NCI-H69 (cell line): ENCODE results near the gene EXOC3.
A peak's percentile ranks its signal among the peaks of the same experiment; 100 is the strongest.
"Not testable (repeated sequence)": the region's sequence is repeated elsewhere in the genome, so short reads cannot be mapped to it uniquely, and the experiment has no call there.

ENCODE experiments used
- DNase-seq: peaks from one replicate; lab custom pipeline; 2025; lab: John Stamatoyannopoulos, UW

Gene EXOC3

GRCh38 chr5:442335-443238, at the start of gene EXOC3:
Gene EXOC3 (plus strand): TSS chr5:443176. CDS start chr5:446206, 3,030 bp downstream.
- DNase-seq, result peak; percentile 88

DNA sequence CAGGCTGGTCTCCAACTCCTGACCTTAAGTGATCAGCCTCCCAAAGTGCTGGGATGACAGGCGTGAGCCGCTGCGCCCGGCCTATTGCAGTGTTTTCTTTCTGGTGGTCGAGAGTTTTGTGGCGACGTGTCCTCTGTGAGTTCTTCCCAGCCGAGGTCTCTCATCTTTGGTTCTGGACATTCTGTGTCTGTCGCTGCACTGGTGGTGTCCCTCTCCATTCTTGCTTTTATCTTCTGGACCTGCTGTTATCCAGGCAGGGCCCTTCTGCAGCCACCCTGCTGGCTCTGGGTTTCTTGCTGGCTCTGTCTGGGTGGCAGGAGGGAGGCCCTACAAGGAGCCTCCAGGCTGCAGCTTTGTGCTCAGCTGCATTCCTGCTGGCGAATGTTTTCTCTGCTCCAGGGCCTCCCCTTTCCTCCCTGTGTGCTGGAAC, 49.1 kb upstream of the EXOC3 start:
- no peak for DNase-seq

GRCh38 chr5:394671-395155, 48.3 kb upstream of the EXOC3 start:
- DNase-seq, result no peak

GRCh38 chr5:395156-395920, 47.6 kb upstream of the EXOC3 start:
- no peak for DNase-seq

- DNase-seq, result no peak
These were observed 47.0 kb upstream of the EXOC3 start for GRCh38 chr5:395921-396530.

DNA sequence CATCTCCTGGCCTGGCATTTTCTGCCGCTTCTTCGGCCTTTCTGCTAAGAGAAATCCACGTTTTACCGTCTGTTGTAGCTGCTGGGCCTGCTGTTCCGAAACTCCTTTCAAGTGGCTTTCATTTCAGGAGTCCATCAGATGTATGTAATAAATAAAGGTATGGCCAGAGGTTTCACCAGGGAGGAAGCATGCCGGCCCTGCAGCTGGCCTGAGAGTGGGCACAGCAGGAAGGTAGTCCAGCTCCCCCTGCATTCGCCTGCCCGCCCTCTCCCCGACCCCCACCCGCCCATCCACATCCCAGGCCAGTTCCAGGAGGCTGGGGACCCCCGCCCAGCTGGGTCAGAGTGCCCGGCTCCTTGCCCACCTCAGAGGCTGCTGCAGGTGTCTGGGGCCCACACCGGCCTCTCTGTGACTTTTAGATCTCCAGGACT, 46.4 kb upstream of the EXOC3 start:
- no peak for DNase-seq

GRCh38 chr5:398141-398474, 44.9 kb upstream of the EXOC3 start:
- not testable (repeated sequence) for DNase-seq

DNA sequence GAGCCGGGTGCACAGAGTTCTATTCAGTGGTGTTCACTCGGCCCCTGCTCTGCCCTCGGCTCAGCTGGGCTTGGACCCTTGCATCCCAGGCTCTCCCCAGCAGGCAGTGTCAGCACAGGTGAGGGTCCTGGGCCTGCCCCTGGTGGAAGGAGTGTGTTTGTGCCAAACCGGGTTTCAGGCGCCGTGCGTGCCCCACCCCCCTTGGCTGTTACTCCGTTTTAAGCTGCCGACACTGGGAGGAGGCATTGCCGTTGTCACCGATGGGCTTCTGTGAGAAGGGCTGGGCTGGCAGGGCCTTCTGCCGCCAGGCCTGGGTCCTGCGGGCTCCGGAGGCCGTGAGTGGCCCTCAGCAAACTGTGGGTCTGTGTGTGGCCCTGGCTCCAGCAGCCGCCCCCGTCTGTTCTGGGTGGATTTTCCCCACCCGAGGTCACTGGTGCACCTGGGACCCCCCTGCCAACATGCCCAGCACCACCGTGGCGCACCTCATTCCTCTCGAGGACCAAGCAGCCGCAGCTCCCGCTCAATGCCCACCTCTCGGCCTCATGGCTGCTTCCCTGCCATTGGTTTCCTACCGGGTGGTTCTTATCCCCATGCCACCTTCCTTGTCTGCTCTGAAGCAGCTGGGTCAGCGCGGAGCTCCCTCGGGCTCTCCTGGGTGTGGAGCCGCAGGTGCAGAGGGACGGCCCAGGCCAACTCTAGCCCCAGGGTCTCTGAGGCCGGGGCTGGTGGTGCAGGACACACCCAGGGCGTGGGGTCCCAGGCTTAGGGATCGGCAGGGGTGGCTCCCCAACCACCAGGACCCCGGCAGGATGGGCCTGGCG, 44.3 kb upstream of the EXOC3 start:
- no peak for DNase-seq

- DNase-seq, result peak; percentile 94
These were observed 43.4 kb upstream of the EXOC3 start for GRCh38 chr5:399296-400281.

DNA sequence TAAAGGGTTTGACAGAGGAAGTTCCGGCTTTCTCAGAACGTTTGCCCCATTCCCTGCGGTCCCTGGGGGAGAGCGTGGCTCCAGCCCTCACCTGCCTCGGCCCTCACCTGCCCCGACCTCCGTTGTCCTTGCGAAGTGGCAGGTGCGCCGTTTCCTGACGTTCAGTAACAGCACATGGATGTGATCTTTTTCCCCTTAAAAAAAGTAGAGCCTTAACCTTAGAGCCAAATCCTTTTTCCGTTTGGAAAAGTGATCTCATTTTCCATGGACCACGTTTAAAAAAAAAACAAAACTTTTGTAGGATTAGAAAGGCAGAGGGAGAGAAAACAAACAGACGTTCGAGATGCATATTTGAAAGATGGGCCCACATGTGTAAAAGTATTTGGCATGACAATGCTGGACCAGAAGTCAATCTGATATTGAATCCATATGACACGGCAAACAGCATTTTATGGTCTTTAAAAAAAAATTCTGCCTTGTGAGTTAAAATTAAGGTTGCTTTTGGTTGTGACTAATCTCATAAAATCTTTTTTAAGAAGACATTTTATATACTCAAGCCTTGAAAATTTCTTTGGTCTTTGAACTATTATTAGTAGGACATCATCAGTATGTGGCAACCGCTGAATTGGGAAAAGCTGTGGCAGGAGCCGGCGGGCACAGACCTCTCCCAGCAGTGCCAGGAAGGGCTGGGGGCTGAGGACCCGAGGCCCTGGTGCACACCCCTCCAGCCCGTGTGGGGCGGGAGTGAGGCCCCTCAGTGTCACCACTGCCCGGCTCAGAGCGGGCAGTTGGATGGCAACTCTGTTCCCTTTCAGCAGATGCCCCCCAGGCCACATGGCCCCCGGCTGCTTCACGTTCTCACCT, 42.5 kb upstream of the EXOC3 start:
- DNase-seq, result peak; percentile 79

DNA sequence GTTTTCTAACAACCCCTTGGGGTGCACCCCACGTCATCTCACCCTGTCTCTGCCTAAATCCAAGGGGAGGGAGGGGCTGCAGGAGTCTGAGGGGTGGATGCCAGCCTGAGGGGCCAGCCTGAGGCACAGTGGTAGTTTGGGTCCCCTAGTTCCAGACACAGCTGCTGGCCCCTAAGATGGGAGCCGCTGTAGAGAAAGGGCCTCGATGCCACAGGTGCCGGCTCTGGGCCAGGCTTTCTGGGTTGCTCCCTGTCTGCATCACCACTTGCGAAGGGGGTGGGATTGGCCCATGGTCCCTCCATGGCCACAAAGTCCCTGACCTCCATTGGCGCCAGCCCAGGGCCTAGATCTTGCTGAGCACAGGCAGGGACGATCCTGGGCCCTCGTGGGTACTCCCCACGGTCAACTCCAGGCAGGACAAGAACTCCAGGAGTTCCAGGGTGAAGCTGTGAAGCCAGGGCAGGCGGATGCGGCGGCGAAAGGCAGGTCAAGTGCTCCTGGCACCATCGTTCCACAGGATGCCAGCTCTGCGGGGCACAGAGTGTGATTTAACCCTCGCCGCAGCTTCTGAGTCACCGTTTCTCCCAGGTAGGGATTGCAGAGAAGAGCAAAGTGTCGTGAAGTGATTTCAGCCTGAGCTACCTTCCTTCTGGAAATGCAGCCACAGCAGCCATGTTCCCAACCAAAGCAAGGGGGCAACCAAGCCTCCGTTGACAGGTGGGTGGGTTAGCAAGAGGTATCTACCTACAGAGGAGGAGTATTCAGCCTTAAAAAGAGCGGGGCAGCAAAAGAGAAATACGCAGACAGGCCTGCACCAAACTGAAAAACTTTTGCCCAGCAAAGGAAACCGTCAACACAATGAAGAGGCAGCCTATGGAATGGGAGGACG, 41.6 kb upstream of the EXOC3 start:
- DNase-seq, result no peak

DNA sequence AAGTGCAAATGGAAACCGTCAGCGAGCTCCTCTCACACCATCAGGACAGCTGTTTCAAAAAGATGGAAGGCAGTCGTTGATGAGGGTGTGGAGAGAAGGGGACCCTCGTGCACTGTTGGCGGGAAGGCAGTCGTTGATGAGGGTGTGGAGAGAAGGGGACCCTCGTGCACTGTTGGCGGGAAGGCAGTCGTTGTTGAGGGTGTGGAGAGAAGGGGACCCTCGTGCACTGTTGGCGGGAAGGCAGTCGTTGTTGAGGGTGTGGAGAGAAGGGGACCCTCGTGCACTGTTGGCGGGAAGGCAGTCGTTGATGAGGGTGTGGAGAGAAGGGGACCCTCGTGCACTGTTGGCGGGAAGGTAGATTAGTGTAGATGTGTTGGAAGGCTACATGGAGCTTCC, 40.8 kb upstream of the EXOC3 start:
- DNase-seq, result not testable (repeated sequence)

DNA sequence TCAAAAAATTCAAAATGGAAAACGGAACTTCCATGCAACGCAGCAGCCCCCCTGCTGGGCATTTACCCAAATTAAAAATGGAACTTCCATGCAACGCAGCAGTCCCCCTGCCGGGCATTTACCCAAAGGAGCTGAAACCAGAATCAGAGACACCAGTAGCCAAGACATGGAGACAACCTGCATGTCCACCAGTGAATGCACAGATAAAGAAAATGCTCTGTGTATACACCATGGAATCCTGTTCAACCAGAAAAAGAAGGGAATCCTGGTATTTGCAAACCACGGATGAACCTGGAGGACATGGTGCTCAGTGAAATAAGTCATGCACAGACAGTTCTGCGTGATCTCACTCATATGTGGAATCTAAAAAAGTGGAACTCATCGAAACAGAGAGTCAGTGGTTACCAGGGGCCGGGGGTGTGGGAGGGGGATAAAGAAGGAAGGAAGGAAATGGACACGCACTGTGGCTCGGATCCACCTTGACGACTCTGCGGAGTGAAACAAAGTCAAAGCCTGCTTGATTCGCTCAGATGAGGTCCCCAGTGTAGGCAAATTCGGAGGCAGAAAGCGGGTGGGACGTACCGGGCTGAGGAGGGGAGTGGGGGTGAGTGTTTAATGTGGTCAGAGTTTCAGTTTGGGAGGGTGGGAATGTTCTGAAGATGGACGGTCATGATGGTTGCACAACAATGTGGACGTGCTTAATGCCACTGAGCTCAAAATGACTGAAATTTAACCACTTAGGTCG, 40.2 kb upstream of the EXOC3 start:
- DNase-seq, result no peak

DNA sequence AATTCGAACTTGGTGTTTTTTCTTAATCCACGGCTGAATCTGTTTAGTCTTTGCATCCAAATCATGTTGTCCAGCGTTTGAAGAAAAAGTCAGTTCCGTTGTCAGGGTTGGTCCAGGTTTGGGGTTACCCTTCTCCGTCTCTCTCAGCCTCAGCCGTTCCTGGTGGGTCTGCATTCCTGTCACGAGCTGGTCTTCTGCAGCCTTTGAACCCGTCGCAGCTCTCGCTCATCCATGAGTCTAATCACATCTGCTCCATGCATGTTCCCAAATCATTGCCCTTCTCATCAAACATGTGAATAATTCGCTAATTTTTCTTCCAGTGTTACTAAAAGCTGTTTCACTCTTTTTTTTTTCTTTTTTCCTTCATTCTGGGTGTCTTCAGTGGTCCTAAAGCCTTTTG, 39.0 kb upstream of the EXOC3 start:
- DNase-seq, result no peak

DNA sequence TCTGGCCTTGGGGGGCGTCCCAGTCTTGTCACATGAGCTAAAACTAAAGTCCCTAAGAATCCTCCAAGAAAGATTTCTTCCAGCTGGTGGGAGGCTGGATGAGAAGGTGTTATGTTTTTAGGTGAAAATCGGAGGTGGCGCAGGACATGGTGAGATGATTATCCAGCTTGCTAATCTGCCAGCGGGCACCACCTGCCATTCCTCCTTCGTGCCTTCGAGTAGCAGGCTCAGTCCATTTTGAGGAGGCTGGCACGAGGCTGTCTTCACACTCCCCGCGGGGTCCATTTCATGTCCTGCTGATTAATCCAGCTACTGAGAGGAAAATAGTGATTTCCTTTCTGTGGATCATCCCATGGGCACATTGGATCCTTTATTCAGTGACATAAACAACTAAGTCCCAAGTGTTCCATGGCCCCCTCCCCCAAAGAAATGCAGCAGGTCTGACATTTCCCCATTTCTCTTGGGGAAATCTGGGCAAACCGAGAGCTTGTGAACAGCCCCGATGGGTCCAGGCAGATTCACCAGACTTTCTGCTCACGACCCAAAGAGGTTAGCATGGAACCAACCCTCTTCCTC, 38.2 kb upstream of the EXOC3 start:
- DNase-seq, result no peak

GRCh38 chr5:405421-405820, 37.6 kb upstream of the EXOC3 start:
- no peak for DNase-seq

- no peak for DNase-seq
These were observed 36.9 kb upstream of the EXOC3 start for GRCh38 chr5:406041-406440.
